ENCODE data around the gene LYAR. TPM values are rescaled to one million over a fixed set of nuclear protein-coding genes. Genes with fewer than 3 reads are reported as not detected.

Gene LYAR
- total and polyA plus RNA-seq, 2 of the 13 experiments (the other 11 are each of a cell fraction or from before 2014, with no cell fraction given) = 7.8 to 94.2 TPM

DNA sequence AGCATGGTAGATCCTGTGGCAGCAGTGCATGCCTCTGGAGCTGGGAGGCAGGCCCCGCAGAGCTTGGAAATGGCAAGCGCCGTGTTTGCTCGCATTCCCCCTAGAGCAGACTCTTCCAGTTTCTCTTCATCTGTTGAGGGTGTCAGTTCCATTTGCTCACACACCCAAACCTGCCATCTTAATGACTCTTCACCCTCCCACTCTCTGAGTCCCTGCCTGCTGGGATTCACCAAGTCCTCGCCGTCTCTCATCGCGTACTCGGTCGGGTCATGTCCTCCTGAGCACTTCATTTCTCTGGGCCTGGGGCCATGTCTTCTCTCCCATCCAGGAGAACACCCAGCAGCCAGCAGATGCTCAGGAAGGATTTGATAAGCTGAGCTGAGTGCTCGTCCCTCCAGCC lies 17.0 kb upstream of the LYAR start:
- no peak for DNase-seq (ENCODE audit: low spot score)
- H3K36me3 ChIP-seq (replicated peaks in 1 of 2; ENCODE audit: control insufficient read depth in 1 of 2, insufficient read depth in 2 of 2, low read length in 2 of 2) = peaks cover 5 to 16% of the 10 kb centered on the region in 2 experiments; a peak in 4 of 5 replicates
- no peak overlapping the region for H3K4me3 ChIP-seq (replicated peaks in 1 of 3; ENCODE audit: insufficient read depth in 1 of 3, low read depth in 2 of 3, low read length in 3 of 3)
- peaks cover 7% of the 10 kb centered on the region; the same call in 1 of the 2 replicates for H3K4me1 ChIP-seq (ENCODE audit: insufficient read depth, low read length)
- H3K9ac ChIP-seq (ENCODE audit: insufficient read depth, low read depth, low read length) = no peak overlapping the region
- WGBS (ENCODE audit: low lambda C conversion rate) = 95% methylated on average over 10 of the region's 11 CpGs
- no TSS peak for BruUV-seq (replicated peaks)
- ATAC-seq = no peak
- ChIA-PET CTCF (ENCODE audit: low intra/inter-chr PET ratio, low total read pairs) (no interaction called here), POLR2A (no interaction called here)
- no peaks in the 10 kb centered on the region for H3K27me3 ChIP-seq (ENCODE audit: control insufficient read depth in 1 of 2, insufficient read depth in 2 of 2, low read length in 2 of 2)
- intact Hi-C loops (cut with micrococcal nuclease; ENCODE audit: unreplicated experiment) = no loop called here
- in situ Hi-C loops (cut with HindIII; ENCODE audit: extremely low pct_ligation_motif_present, low pct_unique_long_range_greater_than_20kb) = no loop called here
- H3K27ac ChIP-seq (ENCODE audit: extremely low read length, insufficient read depth, low read length) = no peak overlapping the region
- no peaks in the 10 kb centered on the region for H3K9me3 ChIP-seq (ENCODE audit: low read length)
- H3K79me2 ChIP-seq (ENCODE audit: insufficient read depth, low read length) = no peaks in the 10 kb centered on the region
- H2AFZ ChIP-seq (ENCODE audit: low read length) = no peak overlapping the region
- no peak overlapping the region for H3K4me2 ChIP-seq (ENCODE audit: low read depth, low read length)
- no peak for FAIRE-seq
- H4K20me1 ChIP-seq (ENCODE audit: insufficient read depth, low read length) = no peaks in the 10 kb centered on the region
- TF ChIP-seq FOXM1 (CRISPR knock-in tag; IDR thresholded peaks at IDR 0.05) = no peak
- TF ChIP-seq ATF7-NPFF (CRISPR knock-in tag; IDR thresholded peaks at IDR 0.05; ENCODE audit: low read depth) = no peak
- no peak for TF ChIP-seq NFE2L1 (CRISPR knock-in tag; IDR thresholded peaks at IDR 0.05; ENCODE audit: borderline replicate concordance)
- TF ChIP-seq ZNF230 (CRISPR knock-in tag; IDR thresholded peaks at IDR 0.05) = no peak
- TF ChIP-seq ZBED4 (CRISPR knock-in tag; IDR thresholded peaks at IDR 0.05; ENCODE audit: borderline replicate concordance) = no peak
- TF ChIP-seq ZNF281 (CRISPR knock-in tag; IDR thresholded peaks at IDR 0.05; ENCODE audit: borderline replicate concordance) = no peak
- TF ChIP-seq ZNF772 (CRISPR knock-in tag; IDR thresholded peaks at IDR 0.05) = no peak
- TF ChIP-seq, protein P1, sequence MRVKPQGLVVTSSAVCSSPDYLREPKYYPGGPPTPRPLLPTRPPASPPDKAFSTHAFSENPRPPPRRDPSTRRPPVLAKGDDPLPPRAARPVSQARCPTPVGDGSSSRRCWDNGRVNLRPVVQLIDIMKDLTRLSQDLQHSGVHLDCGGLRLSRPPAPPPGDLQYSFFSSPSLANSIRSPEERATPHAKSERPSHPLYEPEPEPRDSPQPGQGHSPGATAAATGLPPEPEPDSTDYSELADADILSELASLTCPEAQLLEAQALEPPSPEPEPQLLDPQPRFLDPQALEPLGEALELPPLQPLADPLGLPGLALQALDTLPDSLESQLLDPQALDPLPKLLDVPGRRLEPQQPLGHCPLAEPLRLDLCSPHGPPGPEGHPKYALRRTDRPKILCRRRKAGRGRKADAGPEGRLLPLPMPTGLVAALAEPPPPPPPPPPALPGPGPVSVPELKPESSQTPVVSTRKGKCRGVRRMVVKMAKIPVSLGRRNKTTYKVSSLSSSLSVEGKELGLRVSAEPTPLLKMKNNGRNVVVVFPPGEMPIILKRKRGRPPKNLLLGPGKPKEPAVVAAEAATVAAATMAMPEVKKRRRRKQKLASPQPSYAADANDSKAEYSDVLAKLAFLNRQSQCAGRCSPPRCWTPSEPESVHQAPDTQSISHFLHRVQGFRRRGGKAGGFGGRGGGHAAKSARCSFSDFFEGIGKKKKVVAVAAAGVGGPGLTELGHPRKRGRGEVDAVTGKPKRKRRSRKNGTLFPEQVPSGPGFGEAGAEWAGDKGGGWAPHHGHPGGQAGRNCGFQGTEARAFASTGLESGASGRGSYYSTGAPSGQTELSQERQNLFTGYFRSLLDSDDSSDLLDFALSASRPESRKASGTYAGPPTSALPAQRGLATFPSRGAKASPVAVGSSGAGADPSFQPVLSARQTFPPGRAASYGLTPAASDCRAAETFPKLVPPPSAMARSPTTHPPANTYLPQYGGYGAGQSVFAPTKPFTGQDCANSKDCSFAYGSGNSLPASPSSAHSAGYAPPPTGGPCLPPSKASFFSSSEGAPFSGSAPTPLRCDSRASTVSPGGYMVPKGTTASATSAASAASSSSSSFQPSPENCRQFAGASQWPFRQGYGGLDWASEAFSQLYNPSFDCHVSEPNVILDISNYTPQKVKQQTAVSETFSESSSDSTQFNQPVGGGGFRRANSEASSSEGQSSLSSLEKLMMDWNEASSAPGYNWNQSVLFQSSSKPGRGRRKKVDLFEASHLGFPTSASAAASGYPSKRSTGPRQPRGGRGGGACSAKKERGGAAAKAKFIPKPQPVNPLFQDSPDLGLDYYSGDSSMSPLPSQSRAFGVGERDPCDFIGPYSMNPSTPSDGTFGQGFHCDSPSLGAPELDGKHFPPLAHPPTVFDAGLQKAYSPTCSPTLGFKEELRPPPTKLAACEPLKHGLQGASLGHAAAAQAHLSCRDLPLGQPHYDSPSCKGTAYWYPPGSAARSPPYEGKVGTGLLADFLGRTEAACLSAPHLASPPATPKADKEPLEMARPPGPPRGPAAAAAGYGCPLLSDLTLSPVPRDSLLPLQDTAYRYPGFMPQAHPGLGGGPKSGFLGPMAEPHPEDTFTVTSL (CRISPR knock-in tag; IDR thresholded peaks at IDR 0.05; ENCODE audit: borderline replicate concordance) = no peak
- no peak for TF ChIP-seq YEATS4 (CRISPR knock-in tag; IDR thresholded peaks at IDR 0.05; ENCODE audit: borderline replicate concordance)
- TF ChIP-seq ZNF724P (CRISPR knock-in tag; IDR thresholded peaks at IDR 0.05; ENCODE audit: borderline replicate concordance) = no peak
- TF ChIP-seq TFDP1 (CRISPR knock-in tag; IDR thresholded peaks at IDR 0.05; ENCODE audit: borderline replicate concordance) = no peak

Data from HepG2 (cell line).